22Rv1 (cell line): Measurements from ENCODE around the gene GRAMD2B.

Experiments used
- CTCF ChIP-seq: fragments of 450-650 bp; IDR thresholded peaks from 2 replicates; pipeline ENCODE4 v1.5.1; 2017; ENCODE audit warnings: mild to moderate bottlenecking
- ZFX ChIP-seq: fragments of 450-650 bp; IDR thresholded peaks from 2 replicates; pipeline ENCODE4 v1.6.1; 2017; ENCODE audit warnings: antibody characterized with exemption, borderline replicate concordance

GRCh38 chr5:126452477-126452876 lies 29.3 kb downstream of the GRAMD2B start:
- TF ChIP-seq CTCF: no peak
- TF ChIP-seq ZFX: no peak
